Ovary (tissue), 3 donors: ENCODE measurements around the gene SLC35B3.
"Not testable (repeated sequence)": the region's sequence is repeated elsewhere in the genome, so short reads cannot be mapped to it uniquely, and the experiment has no call there.

Experiments used
- CTCF ChIP-seq, 3 donors: fragments of 450-650 bp in 2 of 3; fragments of 200-600 bp in 1 of 3; IDR thresholded peaks; one replicate each; pipeline versions ENCODE4 v1.5.1 to v1.8.0; 2016 to 2022; ENCODE audit warnings: antibody characterized with exemption in 3 of 3, mild to moderate bottlenecking in 1 of 3
- POLR2A ChIP-seq: fragments of 450-650 bp; IDR thresholded peaks from one replicate; pipeline ENCODE4 v1.6.1; 2017; ENCODE audit warnings: antibody characterized with exemption, mild to moderate bottlenecking, moderate library complexity
- donor health status: DM: no; HTN: no; CAD: no.

DNA sequence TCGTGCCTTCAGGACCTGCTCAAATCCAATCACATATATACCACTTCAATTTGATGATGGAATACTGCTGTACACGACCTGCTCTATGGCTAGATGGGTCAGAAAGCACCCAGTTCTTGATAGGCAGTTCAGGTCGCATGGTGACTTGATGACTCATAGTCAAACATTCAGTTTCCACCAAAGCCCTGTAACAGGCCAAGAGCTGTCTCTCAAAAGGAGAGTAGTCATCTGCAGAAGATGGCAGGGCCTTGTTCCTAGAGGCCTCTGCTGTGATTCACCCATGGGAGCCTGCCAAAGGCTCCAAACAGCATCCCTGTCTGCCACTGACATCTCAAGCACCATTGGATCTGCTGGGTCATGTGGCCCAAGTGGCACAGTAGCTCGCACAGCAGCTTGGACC lies 29.4 kb downstream of the SLC35B3 start:
- not testable (repeated sequence) for TF ChIP-seq CTCF (IDR thresholded peaks at IDR 0.05); POLR2A
